ENCODE data around the gene EEIG1. TPM values are rescaled to one million over a fixed set of nuclear protein-coding genes. Genes with fewer than 3 reads are reported as not detected.

Gene EEIG1
- total RNA-seq, 1 experiment from 2014 or later: 52.3 TPM

DNA sequence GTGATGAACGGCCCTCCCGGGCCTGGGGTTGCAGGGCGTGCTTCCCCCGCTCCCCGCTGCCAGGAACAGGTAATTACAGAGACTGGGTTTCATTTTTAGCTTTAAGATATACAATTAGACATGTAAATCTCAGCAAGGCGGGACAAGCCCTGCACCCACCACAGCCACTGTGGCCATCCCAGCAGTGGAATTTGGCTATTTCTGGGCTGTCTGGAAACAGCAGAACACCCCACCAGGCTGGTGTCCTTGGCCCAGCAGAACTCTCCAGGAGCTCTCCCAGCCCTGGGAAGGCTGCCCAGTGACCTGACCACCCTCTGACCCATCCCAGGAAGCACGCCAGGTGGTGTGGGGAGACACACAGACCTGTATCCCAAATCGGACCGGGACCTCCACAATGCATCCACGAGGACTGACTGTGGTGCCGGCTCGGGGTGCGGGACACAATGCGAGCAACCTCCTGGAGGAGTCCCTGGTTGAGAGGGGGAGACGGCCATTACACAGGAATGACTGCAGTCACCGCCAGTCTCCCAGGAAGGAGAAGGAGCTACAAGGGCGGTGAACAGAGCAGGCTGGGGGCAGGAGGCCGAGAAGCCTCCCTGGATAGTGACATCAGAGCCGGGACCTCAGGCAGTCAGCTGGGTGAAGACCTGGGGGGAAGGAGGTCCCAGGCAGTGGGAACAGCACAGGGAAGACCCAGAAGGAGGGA lies 17.3 kb downstream of the EEIG1 start:
- no peak overlapping the region for H2BK5ac ChIP-seq (ENCODE audit: insufficient read length, low read length)
- H2AK5ac ChIP-seq (ENCODE audit: insufficient read length, low read length): no peak overlapping the region
- H3K56ac ChIP-seq (ENCODE audit: insufficient read length, low read depth, low read length): no peak overlapping the region
- no peak overlapping the region for H2AFZ ChIP-seq (ENCODE audit: low read length)
- peak overlapping the region; percentile 49 to 81 (median 76); a peak in 4 of 7 replicates for H3K27ac Mint-ChIP-seq
- TF ChIP-seq, protein P1, sequence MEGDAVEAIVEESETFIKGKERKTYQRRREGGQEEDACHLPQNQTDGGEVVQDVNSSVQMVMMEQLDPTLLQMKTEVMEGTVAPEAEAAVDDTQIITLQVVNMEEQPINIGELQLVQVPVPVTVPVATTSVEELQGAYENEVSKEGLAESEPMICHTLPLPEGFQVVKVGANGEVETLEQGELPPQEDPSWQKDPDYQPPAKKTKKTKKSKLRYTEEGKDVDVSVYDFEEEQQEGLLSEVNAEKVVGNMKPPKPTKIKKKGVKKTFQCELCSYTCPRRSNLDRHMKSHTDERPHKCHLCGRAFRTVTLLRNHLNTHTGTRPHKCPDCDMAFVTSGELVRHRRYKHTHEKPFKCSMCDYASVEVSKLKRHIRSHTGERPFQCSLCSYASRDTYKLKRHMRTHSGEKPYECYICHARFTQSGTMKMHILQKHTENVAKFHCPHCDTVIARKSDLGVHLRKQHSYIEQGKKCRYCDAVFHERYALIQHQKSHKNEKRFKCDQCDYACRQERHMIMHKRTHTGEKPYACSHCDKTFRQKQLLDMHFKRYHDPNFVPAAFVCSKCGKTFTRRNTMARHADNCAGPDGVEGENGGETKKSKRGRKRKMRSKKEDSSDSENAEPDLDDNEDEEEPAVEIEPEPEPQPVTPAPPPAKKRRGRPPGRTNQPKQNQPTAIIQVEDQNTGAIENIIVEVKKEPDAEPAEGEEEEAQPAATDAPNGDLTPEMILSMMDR (conservative IDR thresholded peaks at IDR 0.05): no peak
- H3K27me3 ChIP-seq (ENCODE audit: insufficient read depth, low read length): no peaks in the 10 kb centered on the region
- H3T11ph ChIP-seq (ENCODE audit: low read length): no peak overlapping the region
- no peaks in the 10 kb centered on the region for H3K27me3 Mint-ChIP-seq (ENCODE audit: low read depth)
- H3K27ac ChIP-seq (ENCODE audit: insufficient read length, low read depth, low read length): no peak overlapping the region
- no peak overlapping the region for H3K4me2 ChIP-seq (ENCODE audit: insufficient read depth, insufficient read length, low read length)
- no peak overlapping the region for H2BK20ac ChIP-seq (ENCODE audit: low read depth, low read length, poor library complexity, severe bottlenecking)
- peaks cover 59 to 72% of the 10 kb centered on the region in 2 experiments for H3K4me1 Mint-ChIP-seq
- WGBS (ENCODE audit: extremely low coverage, insufficient read length, low lambda C conversion rate): no CpG with 5 or more reads among the region's 19 CpGs
- H3K4me3 Mint-ChIP-seq: no peak overlapping the region
- H3K4me1 ChIP-seq (ENCODE audit: insufficient read depth, low read length): no peaks in the 10 kb centered on the region; the same call in 1 of the 2 replicates
- no peak overlapping the region for H2BK12ac ChIP-seq (ENCODE audit: insufficient read length, low read depth, low read length)
- H2BK15ac ChIP-seq (ENCODE audit: low read depth, low read length): no peak overlapping the region
- no peak overlapping the region for H4K91ac ChIP-seq (ENCODE audit: insufficient read length, low read depth, low read length)
- H3K9me3 ChIP-seq (ENCODE audit: control insufficient read depth, low read depth, low read length): no peaks in the 10 kb centered on the region
- peaks cover 0 to 9% (median 4%) of the 10 kb centered on the region in 3 experiments; a peak in 5 of 7 replicates for H3K36me3 Mint-ChIP-seq (ENCODE audit: insufficient read depth in 1 of 3, low read depth in 3 of 3)
- no peak overlapping the region for H4K8ac ChIP-seq (replicated peaks; ENCODE audit: insufficient read length, low read depth, low read length)
- no peaks in the 10 kb centered on the region for H3K23me2 ChIP-seq (ENCODE audit: insufficient read length, low read depth, low read length, poor library complexity, severe bottlenecking)
- H3K79me2 ChIP-seq (ENCODE audit: insufficient read depth, low read length): peaks cover 13% of the 10 kb centered on the region; the same call in 1 of the 2 replicates
- no peak overlapping the region for H2BK120ac ChIP-seq (ENCODE audit: low read depth, low read length, poor library complexity, severe bottlenecking)
- H3K79me1 ChIP-seq (ENCODE audit: insufficient read depth, low read depth, low read length, poor library complexity, severe bottlenecking): peaks cover 5% of the 10 kb centered on the region
- H3K14ac ChIP-seq (ENCODE audit: insufficient read depth, low read length): peak overlapping the region; percentile 34; the same call in 1 of the 2 replicates
- H4K5ac ChIP-seq (ENCODE audit: insufficient read length, low read depth, low read length): no peak overlapping the region
- no peak for DNase-seq
- H3K18ac ChIP-seq (ENCODE audit: insufficient read length, low read depth, low read length): no peak overlapping the region
- no peaks in the 10 kb centered on the region for H3K9me3 Mint-ChIP-seq
- H3K9ac ChIP-seq (ENCODE audit: extremely low read depth, insufficient read length, low read length): no peak overlapping the region
- no peaks in the 10 kb centered on the region for H4K20me1 ChIP-seq (ENCODE audit: control insufficient read depth, insufficient read depth, insufficient read length)
- H3K23ac ChIP-seq (ENCODE audit: insufficient read length, low read depth, low read length): no peak overlapping the region
- H3K4ac ChIP-seq (ENCODE audit: low read depth, low read length): no peak overlapping the region

Data from H9 (cell line).